ENCODE results near the gene SWI5. TPM values are rescaled to one million over a fixed set of nuclear protein-coding genes. Genes with fewer than 3 reads are reported as not detected.

The SWI5 gene
- polyA plus RNA-seq, 3 donors = 14.4 to 18.0 (median 16.2) TPM

- intact Hi-C loops (cut with micrococcal nuclease) = loop anchor here in 1 of 2 donors (10.0 kb wide), 1 partner anchor 116 kb away; no protein-coding TSS in a partner anchor
- Histone ChIP-seq H4K20me1 (ENCODE audit: insufficient read depth, low read length) (no peaks in the 10 kb centered on the region), H3K36me3 (replicated peaks in 1 of 2; ENCODE audit: control insufficient read depth in 1 of 2, insufficient read depth in 2 of 2, low read length in 2 of 2) (no peaks in the 10 kb centered on the region), H3K79me2 (ENCODE audit: insufficient read depth, low read length) (no peaks in the 10 kb centered on the region), H3K27me3 (ENCODE audit: control insufficient read depth in 2 of 2, insufficient read depth in 2 of 2, low read length in 2 of 2) (no peaks in the 10 kb centered on the region), H2AFZ (ENCODE audit: insufficient read depth, low read depth, low read length, poor library complexity, severe bottlenecking) (no peak overlapping the region), H3K9ac (ENCODE audit: insufficient read depth, low read length, poor library complexity, severe bottlenecking) (no peak overlapping the region), H3K4me3 (replicated peaks in 1 of 3; ENCODE audit: low read depth in 2 of 3, low read length in 3 of 3) (no peak overlapping the region), H3K4me2 (replicated peaks; ENCODE audit: extremely low read depth, low read length, poor library complexity, severe bottlenecking) (no peak overlapping the region), H3K27ac (ENCODE audit: low read depth in 1 of 2, low read length in 2 of 2) (no peak overlapping the region), H3K4me1 (ENCODE audit: control insufficient read depth in 1 of 2, insufficient read depth in 2 of 2, low read length in 2 of 2) (no peaks in the 10 kb centered on the region), H3K9me3 (replicated peaks in 1 of 2; ENCODE audit: control insufficient read depth in 1 of 2, insufficient read depth in 1 of 2, low read length in 2 of 2) (no peaks in the 10 kb centered on the region)
- Mint-ChIP-seq H3K36me3 (no peaks in the 10 kb centered on the region), H3K4me1 (no peaks in the 10 kb centered on the region), H3K4me3 (no peak overlapping the region), H3K27me3 (ENCODE audit: low read depth in 3 of 3) (peaks cover 0 to 4% (median 0%) of the 10 kb centered on the region in 3 donors), H3K9me3 (no peaks in the 10 kb centered on the region), H3K27ac (peak overlapping the region in 1 of 7 donors; percentile 36)
- 99% methylated on average over 8 of the region's 20 CpGs for WGBS (ENCODE audit: insufficient coverage)
- DNase-seq = no peak
- TF ChIP-seq, protein P1, sequence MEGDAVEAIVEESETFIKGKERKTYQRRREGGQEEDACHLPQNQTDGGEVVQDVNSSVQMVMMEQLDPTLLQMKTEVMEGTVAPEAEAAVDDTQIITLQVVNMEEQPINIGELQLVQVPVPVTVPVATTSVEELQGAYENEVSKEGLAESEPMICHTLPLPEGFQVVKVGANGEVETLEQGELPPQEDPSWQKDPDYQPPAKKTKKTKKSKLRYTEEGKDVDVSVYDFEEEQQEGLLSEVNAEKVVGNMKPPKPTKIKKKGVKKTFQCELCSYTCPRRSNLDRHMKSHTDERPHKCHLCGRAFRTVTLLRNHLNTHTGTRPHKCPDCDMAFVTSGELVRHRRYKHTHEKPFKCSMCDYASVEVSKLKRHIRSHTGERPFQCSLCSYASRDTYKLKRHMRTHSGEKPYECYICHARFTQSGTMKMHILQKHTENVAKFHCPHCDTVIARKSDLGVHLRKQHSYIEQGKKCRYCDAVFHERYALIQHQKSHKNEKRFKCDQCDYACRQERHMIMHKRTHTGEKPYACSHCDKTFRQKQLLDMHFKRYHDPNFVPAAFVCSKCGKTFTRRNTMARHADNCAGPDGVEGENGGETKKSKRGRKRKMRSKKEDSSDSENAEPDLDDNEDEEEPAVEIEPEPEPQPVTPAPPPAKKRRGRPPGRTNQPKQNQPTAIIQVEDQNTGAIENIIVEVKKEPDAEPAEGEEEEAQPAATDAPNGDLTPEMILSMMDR (IDR thresholded peaks at IDR 0.05) = no peak
Measured at GRCh38 chr9:128298535-128299482, 22.7 kb downstream of the SWI5 start.

GRCh38 chr9:128304136-128304970, 28.3 kb downstream of the SWI5 start:
- H3K27me3 ChIP-seq (ENCODE audit: control insufficient read depth in 2 of 2, insufficient read depth in 2 of 2, low read length in 2 of 2) = no peaks in the 10 kb centered on the region
- peaks cover 0 to 2% (median 0%) of the 10 kb centered on the region in 7 donors for H3K9me3 Mint-ChIP-seq
- H3K27me3 Mint-ChIP-seq (ENCODE audit: low read depth in 3 of 3) = peaks cover 1 to 6% (median 2%) of the 10 kb centered on the region in 3 donors
- no peak for DNase-seq
- H3K9me3 ChIP-seq (replicated peaks in 1 of 2; ENCODE audit: control insufficient read depth in 1 of 2, insufficient read depth in 1 of 2, low read length in 2 of 2) = no peaks in the 10 kb centered on the region
- H3K9ac ChIP-seq (ENCODE audit: insufficient read depth, low read length, poor library complexity, severe bottlenecking) = no peak overlapping the region
- H3K27ac Mint-ChIP-seq = peak overlapping the region in 3 of 7 donors; percentile 3 to 19 (median 10)
- no peak overlapping the region for H3K4me3 ChIP-seq (replicated peaks in 1 of 3; ENCODE audit: low read depth in 2 of 3, low read length in 3 of 3)
- no peaks in the 10 kb centered on the region for H4K20me1 ChIP-seq (ENCODE audit: insufficient read depth, low read length)
- H3K36me3 Mint-ChIP-seq = peaks cover 5 to 16% of the 10 kb centered on the region in 2 donors
- H2AFZ ChIP-seq (ENCODE audit: insufficient read depth, low read depth, low read length, poor library complexity, severe bottlenecking) = no peak overlapping the region
- TF ChIP-seq, protein P1 (IDR thresholded peaks at IDR 0.05) = no peak
- no peak overlapping the region for H3K27ac ChIP-seq (ENCODE audit: low read depth in 1 of 2, low read length in 2 of 2)
- H3K4me2 ChIP-seq (replicated peaks; ENCODE audit: extremely low read depth, low read length, poor library complexity, severe bottlenecking) = no peak overlapping the region
- H3K36me3 ChIP-seq (replicated peaks in 1 of 2; ENCODE audit: control insufficient read depth in 1 of 2, insufficient read depth in 2 of 2, low read length in 2 of 2) = peaks cover 4 to 11% of the 10 kb centered on the region in 2 donors
- intact Hi-C loops (cut with micrococcal nuclease) = no loop called here
- 78% methylated on average over 3 of the region's 9 CpGs for WGBS (ENCODE audit: insufficient coverage)
- H3K4me3 Mint-ChIP-seq = no peak overlapping the region
- H3K4me1 Mint-ChIP-seq = no peaks in the 10 kb centered on the region
- H3K79me2 ChIP-seq (ENCODE audit: insufficient read depth, low read length) = no peaks in the 10 kb centered on the region
- no peaks in the 10 kb centered on the region for H3K4me1 ChIP-seq (ENCODE audit: control insufficient read depth in 1 of 2, insufficient read depth in 2 of 2, low read length in 2 of 2)

Measured in CD14-positive monocyte (primary cell).